HepG2 (cell line): ENCODE measurements around the gene MRM2. TPM values are rescaled to one million over a fixed set of nuclear protein-coding genes. Genes with fewer than 3 reads are reported as not detected.

Experiments used
- FOXA1 ChIP-seq, 2 experiments: fragments of 450-650 bp in 1 of 2; sonication (generic) in 1 of 2; formaldehyde crosslinking in 1 of 2; IDR thresholded peaks; 2 replicates each; pipeline versions ENCODE4 v1.4.0 to v1.6.1; 2016 to 2020; ENCODE audit warnings: missing genetic modification reagents in 1 of 2
- FOXK2 ChIP-seq: fragments of 450-650 bp; IDR thresholded peaks from 2 replicates; pipeline ENCODE4 v1.6.1; 2016
- GZF1 ChIP-seq: sonication (generic); formaldehyde crosslinking; IDR thresholded peaks from 2 replicates; pipeline ENCODE4 v1.5.1; 2020; ENCODE audit warnings: mild to moderate bottlenecking, missing genetic modification reagents
- JUNB ChIP-seq: sonication (generic); formaldehyde crosslinking; IDR thresholded peaks from 2 replicates; pipeline ENCODE4 v1.8.0; 2022; ENCODE audit warnings: missing genetic modification reagents, mild to moderate bottlenecking, borderline replicate concordance
- MED8 ChIP-seq: sonication (generic); formaldehyde crosslinking; IDR thresholded peaks from 2 replicates; pipeline ENCODE4 v1.8.1; 2023; ENCODE audit warnings: mild to moderate bottlenecking, missing genetic modification reagents; ENCODE audit not compliant: insufficient replicate concordance
- MTA1 ChIP-seq: sonication (generic); formaldehyde crosslinking; IDR thresholded peaks from 2 replicates; pipeline ENCODE4 v1.4.0; 2020; ENCODE audit warnings: missing genetic modification reagents, mild to moderate bottlenecking, borderline replicate concordance
- NR2C2 ChIP-seq: sonication (generic); formaldehyde crosslinking; IDR thresholded peaks from 2 replicates; pipeline ENCODE4 v1.4.0; 2020; ENCODE audit warnings: missing genetic modification reagents, mild to moderate bottlenecking, moderate library complexity, borderline replicate concordance
- RFXAP ChIP-seq: sonication (generic); formaldehyde crosslinking; IDR thresholded peaks from 2 replicates; pipeline ENCODE4 v1.4.0; 2020; ENCODE audit warnings: missing genetic modification reagents, borderline replicate concordance
- TBL1XR1 ChIP-seq: fragments of 150-350 bp; IDR thresholded peaks from 2 replicates; pipeline ENCODE4 v1.6.1; 2014; ENCODE audit warnings: borderline replicate concordance, low read length; ENCODE audit not compliant: partially characterized antibody
- ZNF331 ChIP-seq: sonication (generic); formaldehyde crosslinking; IDR thresholded peaks from 2 replicates; pipeline ENCODE4 v1.4.0; 2020; ENCODE audit warnings: missing genetic modification reagents
- ZNF549 ChIP-seq: sonication (generic); formaldehyde crosslinking; IDR thresholded peaks from 2 replicates; pipeline ENCODE4 v1.5.0; 2020; ENCODE audit warnings: missing genetic modification reagents
- ZNF562 ChIP-seq: sonication (generic); formaldehyde crosslinking; IDR thresholded peaks from 2 replicates; pipeline ENCODE4 v1.8.0; 2022; ENCODE audit warnings: missing genetic modification reagents, borderline replicate concordance
- ZNF572 ChIP-seq: sonication (generic); formaldehyde crosslinking; IDR thresholded peaks from 2 replicates; pipeline ENCODE4 v1.5.1; 2020; ENCODE audit warnings: mild to moderate bottlenecking, missing genetic modification reagents
- ZSCAN25 ChIP-seq: sonication (generic); formaldehyde crosslinking; IDR thresholded peaks from 2 replicates; pipeline ENCODE4 v1.8.0; 2022; ENCODE audit warnings: mild to moderate bottlenecking, missing genetic modification reagents
- polyA plus RNA-seq, 8 experiments: library from polyadenylated mRNA; depleted of rRNA in 3 of 8; stranded (reverse) in 7 of 8; unstranded in 1 of 8; fragments of >200 nt; fragmentation: Illumina TruSeq in 4 of 8; extraction: Trizol in 4 of 8; gene quantifications; 2 replicates each; pipeline versions ENCODE4 v1.2.1 to v1.2.3, GENCODE V29; 2011 to 2016; ENCODE audit warnings: low read depth in 4 of 8, missing spikeins in 1 of 8, mixed read lengths in 1 of 8; ENCODE audit not compliant: insufficient read depth in 1 of 8
- total RNA-seq, 5 experiments: library from RNA; depleted of rRNA; stranded (reverse); fragments of >200 nt; fragmentation: Illumina TruSeq; extraction: Trizol; gene quantifications; 2 replicates each; pipeline ENCODE4 v1.2.3, GENCODE V29; 2016; ENCODE audit warnings: low read depth in 1 of 5
- TF ChIP-seq, protein P1 (sequence below): sonication (generic); formaldehyde crosslinking; IDR thresholded peaks from 2 replicates; pipeline ENCODE4 v1.5.0; 2020; ENCODE audit warnings: missing genetic modification reagents, mild to moderate bottlenecking, borderline replicate concordance
- TF ChIP-seq, protein P2 (sequence below): sonication (generic); formaldehyde crosslinking; IDR thresholded peaks from 2 replicates; pipeline ENCODE4 v1.8.1; 2022; ENCODE audit warnings: mild to moderate bottlenecking, missing genetic modification reagents
- TF ChIP-seq, protein P3 (sequence below): sonication (generic); formaldehyde crosslinking; IDR thresholded peaks from 2 replicates; pipeline ENCODE4 v1.4.0; 2020; ENCODE audit warnings: missing genetic modification reagents, mild to moderate bottlenecking, borderline replicate concordance
- TF ChIP-seq, protein P4 (sequence below): sonication (generic); formaldehyde crosslinking; conservative IDR thresholded peaks from 2 replicates; pipeline ENCODE4 v1.4.0; 2020; ENCODE audit warnings: missing genetic modification reagents
- TF ChIP-seq, protein P5 (sequence below): sonication (generic); formaldehyde crosslinking; IDR thresholded peaks from 2 replicates; pipeline ENCODE4 v1.4.0; 2020; ENCODE audit warnings: missing genetic modification reagents

The MRM2 gene
- total and polyA plus RNA-seq, 2 of the 13 experiments (the other 11 are each of a cell fraction or from before 2014, with no cell fraction given): 13.2 to 34.2 TPM

DNA sequence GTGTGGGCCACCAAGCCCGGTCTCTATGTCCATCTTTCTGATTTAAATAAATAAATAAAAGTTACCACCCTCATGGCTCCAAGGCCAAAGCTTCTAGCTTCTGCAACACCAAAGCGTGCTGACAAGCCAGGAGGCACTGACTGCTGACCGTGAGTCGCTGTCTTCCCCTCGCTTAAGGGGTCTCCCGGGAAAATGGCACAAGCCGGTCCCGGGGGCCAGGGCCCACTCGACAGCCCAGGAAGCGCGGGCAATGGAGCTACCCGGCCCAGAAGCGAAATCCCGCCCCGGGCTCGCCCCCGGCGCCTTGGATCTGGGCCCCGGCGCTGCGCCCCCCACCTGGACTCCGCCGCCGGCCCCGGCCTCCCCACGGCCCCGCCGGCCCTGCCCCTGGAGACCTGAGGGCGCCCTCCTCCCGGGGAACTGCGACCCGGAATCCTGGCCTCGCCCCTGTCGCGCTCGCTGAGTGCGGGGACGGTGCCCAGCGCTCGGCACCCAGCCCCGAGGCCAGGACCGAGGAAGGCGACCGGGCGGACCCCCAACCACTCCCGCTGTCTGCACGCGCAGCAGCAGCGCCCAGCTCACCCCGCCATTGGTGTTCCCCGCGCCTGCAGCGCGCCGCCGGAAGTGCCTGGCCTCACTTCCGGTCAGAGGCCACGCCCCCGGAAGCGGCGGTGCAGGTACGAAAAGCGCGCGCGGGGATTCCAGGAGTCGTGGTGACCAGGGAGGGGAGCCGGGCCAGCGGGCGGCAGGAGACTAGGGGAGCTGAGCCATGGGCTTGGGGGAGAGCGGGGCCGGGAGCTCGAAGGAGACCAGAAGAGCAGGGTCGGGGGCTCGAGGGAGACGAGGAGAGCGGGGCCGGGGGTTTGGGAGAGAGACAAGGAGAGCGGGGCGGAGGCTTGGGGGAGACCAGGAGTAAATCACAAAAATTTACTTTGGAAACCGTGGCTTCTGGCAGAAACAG, at the start of gene MRM2, which contains the start of gene NUDT1 (continued):
- TF ChIP-seq ZNF331 (0 out of 2 replicates have a peak, but pooled peaks have one; percentile 35), ZNF572 (CRISPR knock-in tag) (peak; percentile 83; the same call in 1 of the 2 replicates), NR2C2 (peak; percentile 53; the same call in 1 of the 2 replicates), RFXAP (peak; percentile 84; the same call in 1 of the 2 replicates), MED8 (CRISPR knock-in tag) (peak; percentile 87), MTA1 (CRISPR knock-in tag) (no peak; the same call in 1 of the 2 replicates), JUNB (CRISPR knock-in tag) (peak; percentile 52; the same call in 1 of the 2 replicates), ZSCAN25 (CRISPR knock-in tag) (peak; percentile 67; the same call in 1 of the 2 replicates), GZF1 (CRISPR knock-in tag) (peak; percentile 93), TBL1XR1 (no peak), ZNF562 (CRISPR knock-in tag) (0 out of 2 replicates have a peak, but pooled peaks have one; percentile 64), FOXA1 (IDR thresholded peaks at IDR 0.05) (no peak), FOXA1 (CRISPR knock-in tag; IDR thresholded peaks at IDR 0.05) (0 out of 2 replicates have a peak, but pooled peaks have one; percentile 20), FOXK2 (no peak), ZNF549 (no peak; the same call in 1 of the 2 replicates)
- TF ChIP-seq, protein P1, sequence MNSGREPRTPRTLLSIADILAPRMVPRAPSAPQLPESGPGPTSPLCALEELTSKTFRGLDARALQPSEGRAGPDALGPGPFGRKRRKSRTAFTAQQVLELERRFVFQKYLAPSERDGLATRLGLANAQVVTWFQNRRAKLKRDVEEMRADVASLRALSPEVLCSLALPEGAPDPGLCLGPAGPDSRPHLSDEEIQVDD: no peak
- TF ChIP-seq, protein P2, sequence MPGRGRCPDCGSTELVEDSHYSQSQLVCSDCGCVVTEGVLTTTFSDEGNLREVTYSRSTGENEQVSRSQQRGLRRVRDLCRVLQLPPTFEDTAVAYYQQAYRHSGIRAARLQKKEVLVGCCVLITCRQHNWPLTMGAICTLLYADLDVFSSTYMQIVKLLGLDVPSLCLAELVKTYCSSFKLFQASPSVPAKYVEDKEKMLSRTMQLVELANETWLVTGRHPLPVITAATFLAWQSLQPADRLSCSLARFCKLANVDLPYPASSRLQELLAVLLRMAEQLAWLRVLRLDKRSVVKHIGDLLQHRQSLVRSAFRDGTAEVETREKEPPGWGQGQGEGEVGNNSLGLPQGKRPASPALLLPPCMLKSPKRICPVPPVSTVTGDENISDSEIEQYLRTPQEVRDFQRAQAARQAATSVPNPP (CRISPR knock-in tag): 0 out of 2 replicates have a peak, but pooled peaks have one; percentile 13
- TF ChIP-seq, protein P3, sequence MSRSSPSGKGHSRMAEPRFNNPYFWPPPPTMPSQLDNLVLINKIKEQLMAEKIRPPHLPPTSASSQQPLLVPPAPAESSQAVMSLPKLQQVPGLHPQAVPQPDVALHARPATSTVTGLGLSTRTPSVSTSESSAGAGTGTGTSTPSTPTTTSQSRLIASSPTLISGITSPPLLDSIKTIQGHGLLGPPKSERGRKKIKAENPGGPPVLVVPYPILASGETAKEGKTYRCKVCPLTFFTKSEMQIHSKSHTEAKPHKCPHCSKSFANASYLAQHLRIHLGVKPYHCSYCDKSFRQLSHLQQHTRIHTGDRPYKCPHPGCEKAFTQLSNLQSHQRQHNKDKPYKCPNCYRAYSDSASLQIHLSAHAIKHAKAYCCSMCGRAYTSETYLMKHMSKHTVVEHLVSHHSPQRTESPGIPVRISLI (CRISPR knock-in tag): peak; percentile 33; the same call in 1 of the 2 replicates
- TF ChIP-seq, protein P4, sequence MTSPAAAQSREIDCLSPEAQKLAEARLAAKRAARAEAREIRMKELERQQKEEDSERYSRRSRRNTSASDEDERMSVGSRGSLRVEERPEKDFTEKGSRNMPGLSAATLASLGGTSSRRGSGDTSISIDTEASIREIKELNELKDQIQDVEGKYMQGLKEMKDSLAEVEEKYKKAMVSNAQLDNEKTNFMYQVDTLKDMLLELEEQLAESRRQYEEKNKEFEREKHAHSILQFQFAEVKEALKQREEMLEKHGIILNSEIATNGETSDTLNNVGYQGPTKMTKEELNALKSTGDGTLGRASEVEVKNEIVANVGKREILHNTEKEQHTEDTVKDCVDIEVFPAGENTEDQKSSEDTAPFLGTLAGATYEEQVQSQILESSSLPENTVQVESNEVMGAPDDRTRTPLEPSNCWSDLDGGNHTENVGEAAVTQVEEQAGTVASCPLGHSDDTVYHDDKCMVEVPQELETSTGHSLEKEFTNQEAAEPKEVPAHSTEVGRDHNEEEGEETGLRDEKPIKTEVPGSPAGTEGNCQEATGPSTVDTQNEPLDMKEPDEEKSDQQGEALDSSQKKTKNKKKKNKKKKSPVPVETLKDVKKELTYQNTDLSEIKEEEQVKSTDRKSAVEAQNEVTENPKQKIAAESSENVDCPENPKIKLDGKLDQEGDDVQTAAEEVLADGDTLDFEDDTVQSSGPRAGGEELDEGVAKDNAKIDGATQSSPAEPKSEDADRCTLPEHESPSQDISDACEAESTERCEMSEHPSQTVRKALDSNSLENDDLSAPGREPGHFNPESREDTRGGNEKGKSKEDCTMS (CRISPR knock-in tag): 0 out of 2 replicates have a peak, but pooled peaks have one; percentile 47
- TF ChIP-seq, protein P5, sequence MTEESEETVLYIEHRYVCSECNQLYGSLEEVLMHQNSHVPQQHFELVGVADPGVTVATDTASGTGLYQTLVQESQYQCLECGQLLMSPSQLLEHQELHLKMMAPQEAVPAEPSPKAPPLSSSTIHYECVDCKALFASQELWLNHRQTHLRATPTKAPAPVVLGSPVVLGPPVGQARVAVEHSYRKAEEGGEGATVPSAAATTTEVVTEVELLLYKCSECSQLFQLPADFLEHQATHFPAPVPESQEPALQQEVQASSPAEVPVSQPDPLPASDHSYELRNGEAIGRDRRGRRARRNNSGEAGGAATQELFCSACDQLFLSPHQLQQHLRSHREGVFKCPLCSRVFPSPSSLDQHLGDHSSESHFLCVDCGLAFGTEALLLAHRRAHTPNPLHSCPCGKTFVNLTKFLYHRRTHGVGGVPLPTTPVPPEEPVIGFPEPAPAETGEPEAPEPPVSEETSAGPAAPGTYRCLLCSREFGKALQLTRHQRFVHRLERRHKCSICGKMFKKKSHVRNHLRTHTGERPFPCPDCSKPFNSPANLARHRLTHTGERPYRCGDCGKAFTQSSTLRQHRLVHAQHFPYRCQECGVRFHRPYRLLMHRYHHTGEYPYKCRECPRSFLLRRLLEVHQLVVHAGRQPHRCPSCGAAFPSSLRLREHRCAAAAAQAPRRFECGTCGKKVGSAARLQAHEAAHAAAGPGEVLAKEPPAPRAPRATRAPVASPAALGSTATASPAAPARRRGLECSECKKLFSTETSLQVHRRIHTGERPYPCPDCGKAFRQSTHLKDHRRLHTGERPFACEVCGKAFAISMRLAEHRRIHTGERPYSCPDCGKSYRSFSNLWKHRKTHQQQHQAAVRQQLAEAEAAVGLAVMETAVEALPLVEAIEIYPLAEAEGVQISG: peak; percentile 92
